Mammary epithelial cell (primary cell): ENCODE data around the gene SLC23A2.

Experiments used
- EZH2 ChIP-seq: IDR thresholded peaks from 2 replicates; pipeline ENCODE4 v1.6.1; 2012; ENCODE audit warnings: low read length, inconsistent platforms, borderline replicate concordance
- TF ChIP-seq, protein P1 (sequence below), 2 donors: IDR thresholded peaks in 1 of 2; conservative IDR thresholded peaks in 1 of 2; 2 replicates each; pipeline ENCODE4 v1.5.1; 2011 to 2012; ENCODE audit warnings: inconsistent platforms in 2 of 2, low read length in 2 of 2, mild to moderate bottlenecking in 2 of 2, control low read depth in 1 of 2, low read depth in 1 of 2; ENCODE audit not compliant: insufficient read depth in 1 of 2; ENCODE audit errors: extremely low read depth in 1 of 2

GRCh38 chr20:4949833-4950178 lies 51.5 kb downstream of the SLC23A2 start:
- TF ChIP-seq, protein P1, sequence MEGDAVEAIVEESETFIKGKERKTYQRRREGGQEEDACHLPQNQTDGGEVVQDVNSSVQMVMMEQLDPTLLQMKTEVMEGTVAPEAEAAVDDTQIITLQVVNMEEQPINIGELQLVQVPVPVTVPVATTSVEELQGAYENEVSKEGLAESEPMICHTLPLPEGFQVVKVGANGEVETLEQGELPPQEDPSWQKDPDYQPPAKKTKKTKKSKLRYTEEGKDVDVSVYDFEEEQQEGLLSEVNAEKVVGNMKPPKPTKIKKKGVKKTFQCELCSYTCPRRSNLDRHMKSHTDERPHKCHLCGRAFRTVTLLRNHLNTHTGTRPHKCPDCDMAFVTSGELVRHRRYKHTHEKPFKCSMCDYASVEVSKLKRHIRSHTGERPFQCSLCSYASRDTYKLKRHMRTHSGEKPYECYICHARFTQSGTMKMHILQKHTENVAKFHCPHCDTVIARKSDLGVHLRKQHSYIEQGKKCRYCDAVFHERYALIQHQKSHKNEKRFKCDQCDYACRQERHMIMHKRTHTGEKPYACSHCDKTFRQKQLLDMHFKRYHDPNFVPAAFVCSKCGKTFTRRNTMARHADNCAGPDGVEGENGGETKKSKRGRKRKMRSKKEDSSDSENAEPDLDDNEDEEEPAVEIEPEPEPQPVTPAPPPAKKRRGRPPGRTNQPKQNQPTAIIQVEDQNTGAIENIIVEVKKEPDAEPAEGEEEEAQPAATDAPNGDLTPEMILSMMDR (conservative IDR thresholded peaks at IDR 0.05 in 1 of 2, IDR thresholded peaks at IDR 0.05 in 1 of 2; ENCODE audit: extremely low read depth in 1 of 2, insufficient read depth in 1 of 2, low read depth in 1 of 2, low read length in 2 of 2) = peak; percentile 49 to 61
- no peak for TF ChIP-seq EZH2
